ENCODE measurements around the gene ARHGAP44.

DNA sequence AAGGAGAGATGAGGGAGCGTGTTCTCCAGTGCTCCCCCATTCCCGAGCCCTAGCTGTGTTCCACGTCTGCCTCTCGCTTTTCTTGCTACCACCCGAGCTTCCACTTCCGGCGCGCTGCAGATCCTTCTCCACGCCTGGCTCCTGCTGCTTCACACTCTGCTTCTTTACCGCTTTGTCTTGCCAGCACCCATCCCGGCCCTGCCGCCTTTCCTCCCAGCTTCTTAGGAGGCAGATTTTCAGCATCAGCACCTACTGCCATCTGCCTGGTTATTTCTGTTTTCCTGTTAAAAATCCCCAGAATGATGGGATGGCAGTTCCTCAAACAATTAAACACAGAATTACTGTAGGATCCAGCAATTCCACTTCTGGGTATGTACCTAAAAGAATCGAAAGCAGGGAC is 163.9 kb downstream of the ARHGAP44 start:
- TF ChIP-seq, protein P1, sequence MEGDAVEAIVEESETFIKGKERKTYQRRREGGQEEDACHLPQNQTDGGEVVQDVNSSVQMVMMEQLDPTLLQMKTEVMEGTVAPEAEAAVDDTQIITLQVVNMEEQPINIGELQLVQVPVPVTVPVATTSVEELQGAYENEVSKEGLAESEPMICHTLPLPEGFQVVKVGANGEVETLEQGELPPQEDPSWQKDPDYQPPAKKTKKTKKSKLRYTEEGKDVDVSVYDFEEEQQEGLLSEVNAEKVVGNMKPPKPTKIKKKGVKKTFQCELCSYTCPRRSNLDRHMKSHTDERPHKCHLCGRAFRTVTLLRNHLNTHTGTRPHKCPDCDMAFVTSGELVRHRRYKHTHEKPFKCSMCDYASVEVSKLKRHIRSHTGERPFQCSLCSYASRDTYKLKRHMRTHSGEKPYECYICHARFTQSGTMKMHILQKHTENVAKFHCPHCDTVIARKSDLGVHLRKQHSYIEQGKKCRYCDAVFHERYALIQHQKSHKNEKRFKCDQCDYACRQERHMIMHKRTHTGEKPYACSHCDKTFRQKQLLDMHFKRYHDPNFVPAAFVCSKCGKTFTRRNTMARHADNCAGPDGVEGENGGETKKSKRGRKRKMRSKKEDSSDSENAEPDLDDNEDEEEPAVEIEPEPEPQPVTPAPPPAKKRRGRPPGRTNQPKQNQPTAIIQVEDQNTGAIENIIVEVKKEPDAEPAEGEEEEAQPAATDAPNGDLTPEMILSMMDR (IDR thresholded peaks at IDR 0.05 in 2 of 3, conservative IDR thresholded peaks at IDR 0.05 in 1 of 3; ENCODE audit: insufficient read depth in 2 of 3, low read depth in 1 of 3, low read length in 3 of 3), result no peak
- TF ChIP-seq ZNF507 (tag; conservative IDR thresholded peaks at IDR 0.05), result no peak
- TF ChIP-seq GATA2 (CRISPR knock-in tag; IDR thresholded peaks at IDR 0.05), result no peak
- TF ChIP-seq ETV1 (tag; conservative IDR thresholded peaks at IDR 0.05; ENCODE audit: low read depth), result no peak
- no peak for TF ChIP-seq EP400 (IDR thresholded peaks at IDR 0.05)
- TF ChIP-seq, protein P2, sequence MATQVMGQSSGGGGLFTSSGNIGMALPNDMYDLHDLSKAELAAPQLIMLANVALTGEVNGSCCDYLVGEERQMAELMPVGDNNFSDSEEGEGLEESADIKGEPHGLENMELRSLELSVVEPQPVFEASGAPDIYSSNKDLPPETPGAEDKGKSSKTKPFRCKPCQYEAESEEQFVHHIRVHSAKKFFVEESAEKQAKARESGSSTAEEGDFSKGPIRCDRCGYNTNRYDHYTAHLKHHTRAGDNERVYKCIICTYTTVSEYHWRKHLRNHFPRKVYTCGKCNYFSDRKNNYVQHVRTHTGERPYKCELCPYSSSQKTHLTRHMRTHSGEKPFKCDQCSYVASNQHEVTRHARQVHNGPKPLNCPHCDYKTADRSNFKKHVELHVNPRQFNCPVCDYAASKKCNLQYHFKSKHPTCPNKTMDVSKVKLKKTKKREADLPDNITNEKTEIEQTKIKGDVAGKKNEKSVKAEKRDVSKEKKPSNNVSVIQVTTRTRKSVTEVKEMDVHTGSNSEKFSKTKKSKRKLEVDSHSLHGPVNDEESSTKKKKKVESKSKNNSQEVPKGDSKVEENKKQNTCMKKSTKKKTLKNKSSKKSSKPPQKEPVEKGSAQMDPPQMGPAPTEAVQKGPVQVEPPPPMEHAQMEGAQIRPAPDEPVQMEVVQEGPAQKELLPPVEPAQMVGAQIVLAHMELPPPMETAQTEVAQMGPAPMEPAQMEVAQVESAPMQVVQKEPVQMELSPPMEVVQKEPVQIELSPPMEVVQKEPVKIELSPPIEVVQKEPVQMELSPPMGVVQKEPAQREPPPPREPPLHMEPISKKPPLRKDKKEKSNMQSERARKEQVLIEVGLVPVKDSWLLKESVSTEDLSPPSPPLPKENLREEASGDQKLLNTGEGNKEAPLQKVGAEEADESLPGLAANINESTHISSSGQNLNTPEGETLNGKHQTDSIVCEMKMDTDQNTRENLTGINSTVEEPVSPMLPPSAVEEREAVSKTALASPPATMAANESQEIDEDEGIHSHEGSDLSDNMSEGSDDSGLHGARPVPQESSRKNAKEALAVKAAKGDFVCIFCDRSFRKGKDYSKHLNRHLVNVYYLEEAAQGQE (IDR thresholded peaks at IDR 0.05; ENCODE audit: borderline replicate concordance), result no peak
- TF ChIP-seq, protein P2 (CRISPR knock-in tag; IDR thresholded peaks at IDR 0.05; ENCODE audit: low read depth), result no peak
- TF ChIP-seq TAF1 (IDR thresholded peaks at IDR 0.05; ENCODE audit: control insufficient read depth, extremely low read depth, insufficient read depth, low read length, severe bottlenecking), result no peak
- TF ChIP-seq KHSRP (IDR thresholded peaks at IDR 0.05), result no peak
- TF ChIP-seq, protein P3, sequence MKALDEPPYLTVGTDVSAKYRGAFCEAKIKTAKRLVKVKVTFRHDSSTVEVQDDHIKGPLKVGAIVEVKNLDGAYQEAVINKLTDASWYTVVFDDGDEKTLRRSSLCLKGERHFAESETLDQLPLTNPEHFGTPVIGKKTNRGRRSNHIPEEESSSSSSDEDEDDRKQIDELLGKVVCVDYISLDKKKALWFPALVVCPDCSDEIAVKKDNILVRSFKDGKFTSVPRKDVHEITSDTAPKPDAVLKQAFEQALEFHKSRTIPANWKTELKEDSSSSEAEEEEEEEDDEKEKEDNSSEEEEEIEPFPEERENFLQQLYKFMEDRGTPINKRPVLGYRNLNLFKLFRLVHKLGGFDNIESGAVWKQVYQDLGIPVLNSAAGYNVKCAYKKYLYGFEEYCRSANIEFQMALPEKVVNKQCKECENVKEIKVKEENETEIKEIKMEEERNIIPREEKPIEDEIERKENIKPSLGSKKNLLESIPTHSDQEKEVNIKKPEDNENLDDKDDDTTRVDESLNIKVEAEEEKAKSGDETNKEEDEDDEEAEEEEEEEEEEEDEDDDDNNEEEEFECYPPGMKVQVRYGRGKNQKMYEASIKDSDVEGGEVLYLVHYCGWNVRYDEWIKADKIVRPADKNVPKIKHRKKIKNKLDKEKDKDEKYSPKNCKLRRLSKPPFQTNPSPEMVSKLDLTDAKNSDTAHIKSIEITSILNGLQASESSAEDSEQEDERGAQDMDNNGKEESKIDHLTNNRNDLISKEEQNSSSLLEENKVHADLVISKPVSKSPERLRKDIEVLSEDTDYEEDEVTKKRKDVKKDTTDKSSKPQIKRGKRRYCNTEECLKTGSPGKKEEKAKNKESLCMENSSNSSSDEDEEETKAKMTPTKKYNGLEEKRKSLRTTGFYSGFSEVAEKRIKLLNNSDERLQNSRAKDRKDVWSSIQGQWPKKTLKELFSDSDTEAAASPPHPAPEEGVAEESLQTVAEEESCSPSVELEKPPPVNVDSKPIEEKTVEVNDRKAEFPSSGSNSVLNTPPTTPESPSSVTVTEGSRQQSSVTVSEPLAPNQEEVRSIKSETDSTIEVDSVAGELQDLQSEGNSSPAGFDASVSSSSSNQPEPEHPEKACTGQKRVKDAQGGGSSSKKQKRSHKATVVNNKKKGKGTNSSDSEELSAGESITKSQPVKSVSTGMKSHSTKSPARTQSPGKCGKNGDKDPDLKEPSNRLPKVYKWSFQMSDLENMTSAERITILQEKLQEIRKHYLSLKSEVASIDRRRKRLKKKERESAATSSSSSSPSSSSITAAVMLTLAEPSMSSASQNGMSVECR (CRISPR knock-in tag; IDR thresholded peaks at IDR 0.05), result no peak
- no peak for TF ChIP-seq MXI1 (IDR thresholded peaks at IDR 0.05; ENCODE audit: low read depth, low read length)
- TF ChIP-seq MYC (IDR thresholded peaks at IDR 0.05; ENCODE audit: low read depth, low read length), result no peak
- TF ChIP-seq MYC (CRISPR knock-in tag; IDR thresholded peaks at IDR 0.05; ENCODE audit: borderline replicate concordance, low read depth), result no peak
- no peak for TF ChIP-seq ARID2 (IDR thresholded peaks at IDR 0.05)
- no peak for TF ChIP-seq FOXJ2 (tag; IDR thresholded peaks at IDR 0.05)

Data from K562 (cell line).